Naive thymus-derived CD4-positive, alpha-beta T cell (primary cell): Measurements from ENCODE around the gene DCBLD1. TPM values are rescaled to one million over a fixed set of nuclear protein-coding genes. Genes with fewer than 3 reads are reported as not detected.

ENCODE experiments used
- ATAC-seq: fragments of 150-1000 bp; cut with Tn5 transposase; 2 replicates; pipeline ENCODE4 v1.10.0; 2021; ENCODE audit warnings: mild to moderate bottlenecking, moderate library complexity
- CTCF ChIA-PET: fragments of 350-600 bp; sonication (Branson Sonifier 250); formaldehyde crosslinking; loops from one replicate; lab custom pipeline; 2021; ENCODE audit warnings: antibody characterized with exemption; lab: Charles Lee
- POLR2A ChIA-PET: fragments of 350-600 bp; sonication (Branson Sonifier 250); formaldehyde crosslinking; loops from one replicate; lab custom pipeline; 2021; ENCODE audit warnings: antibody characterized with exemption, inconsistent platforms; lab: Charles Lee
- DNase-seq, 9 donors: peaks; one replicate each; pipeline versions ENCODE4 v3.0.0 to v3.0.0-alpha.2; 2020 to 2022; ENCODE audit warnings: mixed read lengths in 1 of 9
- H3K27ac ChIP-seq: one replicate; pipeline ENCODE4 v1.7.0; 2013; ENCODE audit warnings: mild to moderate bottlenecking, low read depth, low read length, moderate library complexity
- H3K27me3 ChIP-seq, 2 donors: one replicate each; pipeline ENCODE4 v1.7.0; 2013; ENCODE audit warnings: low read length in 2 of 2, mild to moderate bottlenecking in 2 of 2, moderate library complexity in 2 of 2; ENCODE audit not compliant: control insufficient read depth in 2 of 2, insufficient read depth in 2 of 2
- H3K36me3 ChIP-seq, 3 experiments: 1 replicate in 2 of 3; 2 replicates in 1 of 3; pipeline ENCODE4 v1.7.0; 2013; ENCODE audit warnings: low read length in 3 of 3, mild to moderate bottlenecking in 3 of 3, moderate library complexity in 1 of 3; ENCODE audit not compliant: insufficient read depth in 3 of 3, control insufficient read depth in 2 of 3
- H3K4me1 ChIP-seq, 2 donors: one replicate each; pipeline ENCODE4 v1.7.0; 2013; ENCODE audit warnings: low read length in 2 of 2, mild to moderate bottlenecking in 2 of 2, moderate library complexity in 1 of 2; ENCODE audit not compliant: control insufficient read depth in 2 of 2, insufficient read depth in 2 of 2
- H3K4me3 ChIP-seq: 2 replicates; pipeline ENCODE4 v1.7.0; 2013; ENCODE audit warnings: mild to moderate bottlenecking, low read length
- H3K9me3 ChIP-seq, 3 experiments: 1 replicate in 2 of 3; 2 replicates in 1 of 3; pipeline ENCODE4 v1.7.0; 2013; ENCODE audit warnings: low read length in 3 of 3; ENCODE audit not compliant: control insufficient read depth in 2 of 3
- H3K27ac Mint-ChIP-seq, 9 donors: one replicate each; pipeline ENCODE4 v1.8.0; 2020 to 2022; ENCODE audit warnings: mixed read lengths in 9 of 9, mild to moderate bottlenecking in 8 of 9, moderate library complexity in 5 of 9, inconsistent platforms in 2 of 9
- H3K27me3 Mint-ChIP-seq, 5 donors: one replicate each; pipeline ENCODE4 v1.8.0; 2021 to 2022; ENCODE audit warnings: mixed read lengths in 5 of 5, mild to moderate bottlenecking in 1 of 5
- H3K36me3 Mint-ChIP-seq, 5 donors: one replicate each; pipeline ENCODE4 v1.8.0; 2020 to 2022; ENCODE audit warnings: mixed read lengths in 5 of 5, mild to moderate bottlenecking in 3 of 5, inconsistent platforms in 1 of 5
- H3K4me1 Mint-ChIP-seq, 7 donors: one replicate each; pipeline ENCODE4 v1.8.0; 2020 to 2022; ENCODE audit warnings: mixed read lengths in 7 of 7, mild to moderate bottlenecking in 3 of 7, inconsistent platforms in 1 of 7
- H3K4me3 Mint-ChIP-seq, 10 donors: one replicate each; pipeline ENCODE4 v1.8.0; 2020 to 2022; ENCODE audit warnings: mild to moderate bottlenecking in 10 of 10, mixed read lengths in 10 of 10, moderate library complexity in 6 of 10, inconsistent platforms in 2 of 10
- H3K9me3 Mint-ChIP-seq, 11 donors: one replicate each; pipeline ENCODE4 v1.8.0; 2020 to 2022; ENCODE audit warnings: mixed read lengths in 11 of 11, mild to moderate bottlenecking in 4 of 11, inconsistent platforms in 1 of 11, moderate library complexity in 1 of 11
- intact Hi-C, 2 donors: fragments of 100-400 bp; cut with micrococcal nuclease; formaldehyde crosslinking; loops; one replicate each; pipeline ENCODE4 v1.15.1; 2023
- polyA plus RNA-seq, 2 donors: library from polyadenylated mRNA; unstranded; fragments of 300-500 nt; fragmentation: Illumina TruSeq; gene quantifications; one replicate each; pipeline ENCODE4 v1.2.3, GENCODE V29; 2021
- total RNA-seq, 6 experiments: library from RNA in 5 of 6; stranded (reverse) in 5 of 6; gene quantifications; 1 replicate in 5 of 6; 2 replicates in 1 of 6; pipeline ENCODE4 v1.2.3 and lab custom pipeline; 2021 to 2026

The DCBLD1 gene
- total and polyA plus RNA-seq, 7 experiments from 2014 or later: 1.2 to 7.6 (median 4.4) TPM

DNA sequence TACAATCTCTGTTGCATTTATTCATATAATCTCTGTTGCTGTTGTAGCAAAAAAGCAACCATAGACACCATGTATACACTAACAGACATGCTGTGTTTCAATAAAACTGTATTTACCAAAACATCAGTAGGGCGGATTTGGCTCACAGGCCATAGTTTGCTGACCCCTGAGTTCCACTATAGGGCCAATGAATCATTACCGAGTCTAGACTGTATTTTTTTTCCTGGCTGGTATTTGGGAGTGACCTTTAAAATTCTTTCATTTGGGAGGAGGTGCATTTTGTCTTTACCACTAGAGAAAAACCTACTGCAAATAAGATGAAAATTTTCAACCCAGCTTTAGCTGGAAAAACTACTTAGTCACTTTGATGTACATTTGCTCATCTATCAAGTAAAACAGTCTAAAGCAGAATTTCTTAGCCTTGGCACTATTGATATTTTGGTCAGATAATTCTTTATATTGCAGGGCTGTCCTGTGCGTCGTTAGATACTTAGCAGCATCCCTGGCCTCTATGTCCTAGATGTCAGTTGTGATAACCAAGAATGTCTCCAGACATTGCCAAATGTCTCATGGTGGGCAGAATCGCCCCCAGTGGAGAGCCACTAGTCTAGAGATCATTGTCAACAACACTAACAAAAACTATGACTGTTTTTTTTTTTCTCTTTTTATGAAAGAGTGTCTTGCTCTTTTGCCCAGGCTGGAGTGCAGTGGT lies 39.5 kb downstream of the DCBLD1 start:
- Mint-ChIP-seq H3K9me3 (no peaks in the 10 kb centered on the region), H3K4me3 (no peak overlapping the region), H3K27me3 (peaks cover 0 to 4% (median 4%) of the 10 kb centered on the region in 5 donors), H3K27ac (no peak overlapping the region), H3K36me3 (no peaks in the 10 kb centered on the region), H3K4me1 (no peaks in the 10 kb centered on the region)
- ATAC-seq: no peak
- intact Hi-C loops: no loop called here
- no peaks in the 10 kb centered on the region for H3K4me1 ChIP-seq
- no peaks in the 10 kb centered on the region for H3K27me3 ChIP-seq
- DNase-seq: no peak
- H3K36me3 ChIP-seq: no peaks in the 10 kb centered on the region
- no peak overlapping the region for H3K4me3 ChIP-seq
- H3K9me3 ChIP-seq: no peaks in the 10 kb centered on the region
- H3K27ac ChIP-seq: no peak overlapping the region
- ChIA-PET POLR2A (no interaction called here), CTCF (no interaction called here)

GRCh38 chr6:117525607-117526006 lies 43.1 kb downstream of the DCBLD1 start:
- no peak for DNase-seq
- Histone ChIP-seq H3K36me3 (no peaks in the 10 kb centered on the region), H3K4me3 (no peak overlapping the region), H3K4me1 (no peaks in the 10 kb centered on the region), H3K27ac (no peak overlapping the region), H3K9me3 (no peaks in the 10 kb centered on the region), H3K27me3 (no peaks in the 10 kb centered on the region)
- no peaks in the 10 kb centered on the region for H3K36me3 Mint-ChIP-seq
- no peaks in the 10 kb centered on the region for H3K4me1 Mint-ChIP-seq
- CTCF ChIA-PET: no interaction called here
- no peak overlapping the region for H3K4me3 Mint-ChIP-seq
- no peaks in the 10 kb centered on the region for H3K9me3 Mint-ChIP-seq
- peaks cover 0 to 5% (median 0%) of the 10 kb centered on the region in 5 donors for H3K27me3 Mint-ChIP-seq
- no peak overlapping the region for H3K27ac Mint-ChIP-seq
- ATAC-seq: no peak
- intact Hi-C loops: no loop called here
- POLR2A ChIA-PET: no interaction called here

- DNase-seq: no peak
- Histone ChIP-seq H3K36me3 (no peaks in the 10 kb centered on the region), H3K27me3 (no peaks in the 10 kb centered on the region), H3K4me1 (no peaks in the 10 kb centered on the region), H3K27ac (no peak overlapping the region), H3K4me3 (no peak overlapping the region), H3K9me3 (no peaks in the 10 kb centered on the region)
- H3K4me1 Mint-ChIP-seq: no peaks in the 10 kb centered on the region
- ATAC-seq: no peak
- no peak overlapping the region for H3K4me3 Mint-ChIP-seq
- peaks cover 0 to 8% (median 0%) of the 10 kb centered on the region in 5 donors for H3K27me3 Mint-ChIP-seq
- no peak overlapping the region for H3K27ac Mint-ChIP-seq
- H3K9me3 Mint-ChIP-seq: no peaks in the 10 kb centered on the region
- intact Hi-C loops: no loop called here
- no peaks in the 10 kb centered on the region for H3K36me3 Mint-ChIP-seq
- ChIA-PET POLR2A (interaction anchor here (0.6 kb wide), 1 partner anchor 1179 kb away, joined by 3 read pairs; no protein-coding TSS in a partner anchor), CTCF (interaction anchor here (0.6 to 0.7 kb wide), 2 partner anchors 25 to 26 kb away, joined by 3 read pairs; no protein-coding TSS in a partner anchor)
These were observed 48.2 kb downstream of the DCBLD1 start for GRCh38 chr6:117530467-117531242.

- peaks cover 0 to 2% (median 0%) of the 10 kb centered on the region in 7 donors for H3K4me1 Mint-ChIP-seq
- Histone ChIP-seq H3K27ac (no peak overlapping the region), H3K4me3 (no peak overlapping the region), H3K4me1 (no peaks in the 10 kb centered on the region), H3K27me3 (no peaks in the 10 kb centered on the region), H3K36me3 (no peaks in the 10 kb centered on the region), H3K9me3 (no peaks in the 10 kb centered on the region)
- ATAC-seq (no peak), DNase-seq (no peak)
- no peak overlapping the region for H3K4me3 Mint-ChIP-seq
- H3K36me3 Mint-ChIP-seq: no peaks in the 10 kb centered on the region
- ChIA-PET CTCF (interaction anchor here (0.6 to 1.3 kb wide), 4 partner anchors 24 to 73 kb away, joined by 3 to 4 read pairs (median 3); no protein-coding TSS in a partner anchor), POLR2A (interaction anchor here (0.6 kb wide), 1 partner anchor 1178 kb away, joined by 3 read pairs; no protein-coding TSS in a partner anchor)
- no peak overlapping the region for H3K27ac Mint-ChIP-seq
- H3K9me3 Mint-ChIP-seq: no peaks in the 10 kb centered on the region
- intact Hi-C loops: no loop called here
- peaks cover 0 to 8% (median 2%) of the 10 kb centered on the region in 5 donors for H3K27me3 Mint-ChIP-seq
These were observed 48.9 kb downstream of the DCBLD1 start for GRCh38 chr6:117531346-117531745.

- Histone ChIP-seq H3K4me1 (no peaks in the 10 kb centered on the region), H3K27me3 (no peaks in the 10 kb centered on the region), H3K4me3 (no peak overlapping the region), H3K9me3 (no peaks in the 10 kb centered on the region), H3K27ac (no peak overlapping the region), H3K36me3 (no peaks in the 10 kb centered on the region)
- Mint-ChIP-seq H3K36me3 (no peaks in the 10 kb centered on the region), H3K9me3 (no peaks in the 10 kb centered on the region), H3K4me3 (no peak overlapping the region), H3K4me1 (peaks cover 0 to 3% (median 0%) of the 10 kb centered on the region in 7 donors), H3K27me3 (peaks cover 0 to 13% (median 5%) of the 10 kb centered on the region in 5 donors), H3K27ac (no peak overlapping the region)
- DNase-seq (no peak), ATAC-seq (no peak)
- intact Hi-C loops: no loop called here
- ChIA-PET CTCF (interaction anchor here (0.7 to 1.3 kb wide), 3 partner anchors 24 to 72 kb away, joined by 3 to 4 read pairs (median 3); no protein-coding TSS in a partner anchor), POLR2A (interaction anchor here (0.6 kb wide), 1 partner anchor 1723 kb away, joined by 4 read pairs; no protein-coding TSS in a partner anchor)
These were observed 49.6 kb downstream of the DCBLD1 start for GRCh38 chr6:117531809-117532725.

- H3K4me3 ChIP-seq: no peak overlapping the region
- intact Hi-C loops: no loop called here
- Mint-ChIP-seq H3K4me3 (no peak overlapping the region), H3K27me3 (peaks cover 9 to 22% (median 12%) of the 10 kb centered on the region in 5 donors), H3K36me3 (peaks cover 0 to 5% (median 0%) of the 10 kb centered on the region in 5 donors), H3K4me1 (peaks cover 0 to 3% (median 0%) of the 10 kb centered on the region in 7 donors), H3K9me3 (no peaks in the 10 kb centered on the region), H3K27ac (no peak overlapping the region)
- no peaks in the 10 kb centered on the region for H3K4me1 ChIP-seq
- H3K27ac ChIP-seq: no peak overlapping the region
- no peaks in the 10 kb centered on the region for H3K9me3 ChIP-seq
- ChIA-PET CTCF (no interaction called here), POLR2A (no interaction called here)
- H3K27me3 ChIP-seq: no peaks in the 10 kb centered on the region
- no peaks in the 10 kb centered on the region for H3K36me3 ChIP-seq
- DNase-seq: no peak
- no peak for ATAC-seq
These were observed 51.3 kb downstream of the DCBLD1 start for GRCh38 chr6:117533775-117534174.
